HG03175 (cell line): ENCODE data around the gene CYP27B1.

Experiments used
- ATAC-seq: cut with Tn5 transposase; IDR thresholded peaks from one replicate; pipeline ENCODE4 v1.9.1; 2021; ENCODE audit warnings: mild to moderate bottlenecking, moderate library complexity; ENCODE audit not compliant: unreplicated experiment

CYP27B1 gene, protein sequence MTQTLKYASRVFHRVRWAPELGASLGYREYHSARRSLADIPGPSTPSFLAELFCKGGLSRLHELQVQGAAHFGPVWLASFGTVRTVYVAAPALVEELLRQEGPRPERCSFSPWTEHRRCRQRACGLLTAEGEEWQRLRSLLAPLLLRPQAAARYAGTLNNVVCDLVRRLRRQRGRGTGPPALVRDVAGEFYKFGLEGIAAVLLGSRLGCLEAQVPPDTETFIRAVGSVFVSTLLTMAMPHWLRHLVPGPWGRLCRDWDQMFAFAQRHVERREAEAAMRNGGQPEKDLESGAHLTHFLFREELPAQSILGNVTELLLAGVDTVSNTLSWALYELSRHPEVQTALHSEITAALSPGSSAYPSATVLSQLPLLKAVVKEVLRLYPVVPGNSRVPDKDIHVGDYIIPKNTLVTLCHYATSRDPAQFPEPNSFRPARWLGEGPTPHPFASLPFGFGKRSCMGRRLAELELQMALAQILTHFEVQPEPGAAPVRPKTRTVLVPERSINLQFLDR

DNA sequence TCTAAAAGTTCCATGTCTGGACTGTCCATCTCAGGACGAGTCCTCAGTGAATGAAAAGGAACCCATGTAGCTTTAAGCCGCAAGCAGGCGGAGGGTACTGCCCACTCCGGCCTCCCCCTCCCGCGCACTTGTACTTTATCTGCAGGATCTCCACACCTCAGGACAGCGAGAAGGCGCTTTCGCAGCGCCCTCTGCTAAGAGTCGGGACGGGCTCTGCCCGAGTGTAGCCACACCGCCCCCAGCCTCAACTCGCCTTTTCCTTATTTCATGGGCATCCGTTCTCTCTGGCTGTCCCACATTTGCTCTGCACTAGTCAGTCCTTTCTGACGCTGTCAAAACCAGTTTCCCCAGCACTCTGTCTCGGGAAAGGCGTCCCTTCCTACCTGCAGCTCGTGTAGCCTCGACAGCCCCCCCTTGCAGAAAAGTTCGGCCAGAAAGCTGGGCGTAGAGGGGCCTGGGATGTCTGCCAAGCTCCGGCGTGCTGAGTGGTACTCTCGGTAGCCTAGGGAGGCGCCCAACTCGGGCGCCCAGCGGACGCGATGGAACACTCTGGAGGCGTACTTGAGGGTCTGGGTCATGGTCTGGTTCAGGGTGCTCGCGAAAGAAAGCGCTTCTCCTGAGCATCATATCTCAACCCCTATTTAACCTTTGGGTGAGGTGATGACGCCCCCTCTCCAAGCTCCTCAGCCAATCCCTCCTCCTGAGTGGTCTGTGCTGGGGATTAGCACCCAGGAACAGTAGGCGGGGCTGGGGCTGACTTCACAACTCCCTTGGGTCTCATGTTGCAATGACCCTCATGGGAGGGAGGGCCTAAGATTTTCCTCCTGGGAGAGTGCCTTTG is at the start of gene CYP27B1:
TSS of gene CYP27B1 (minus strand) at position 615 of the 841 bp plus-strand sequence. CDS start at position 578, 37 bp downstream.
- ATAC-seq: no peak

DNA sequence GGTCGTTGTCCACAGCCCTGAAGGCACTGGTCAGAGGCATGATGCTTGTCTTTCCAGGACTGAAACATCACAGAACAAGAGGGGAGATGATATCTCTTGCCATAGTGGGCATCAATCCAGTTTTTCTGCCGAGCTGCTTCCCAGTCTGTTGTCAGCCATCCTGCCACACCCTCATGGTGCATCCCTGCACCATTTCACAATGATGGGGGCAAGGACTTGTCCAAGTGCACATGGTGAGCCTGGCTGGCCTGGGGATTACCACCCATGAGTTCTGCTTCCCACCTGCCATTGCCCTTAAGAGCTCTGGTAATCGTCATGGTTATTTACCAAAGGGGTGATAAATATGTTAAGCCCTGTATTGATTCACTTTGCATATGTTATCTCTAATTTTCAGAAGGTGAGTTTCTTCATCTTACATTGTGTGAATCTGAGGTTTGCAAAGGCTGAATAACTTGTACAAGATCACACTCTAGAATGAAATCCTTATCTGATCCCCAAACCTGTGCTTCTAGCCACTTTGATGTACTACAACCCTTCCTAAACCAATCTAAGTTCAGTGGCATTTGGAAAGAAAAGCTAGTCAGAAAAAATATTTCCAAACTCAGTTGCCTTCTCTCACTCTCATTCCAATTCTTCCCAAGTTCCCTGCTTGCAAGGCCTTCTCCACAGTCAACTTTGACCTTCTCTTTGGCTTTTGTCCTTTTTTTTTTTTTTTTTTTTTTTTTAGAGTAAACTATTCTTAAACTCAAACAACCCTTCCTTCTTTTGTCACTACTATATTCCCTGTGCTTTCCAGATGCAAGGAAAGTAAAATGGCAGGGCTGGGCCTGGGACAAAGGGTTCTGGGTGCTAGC is 49.4 kb upstream of the CYP27B1 start:
- ATAC-seq: no peak

DNA sequence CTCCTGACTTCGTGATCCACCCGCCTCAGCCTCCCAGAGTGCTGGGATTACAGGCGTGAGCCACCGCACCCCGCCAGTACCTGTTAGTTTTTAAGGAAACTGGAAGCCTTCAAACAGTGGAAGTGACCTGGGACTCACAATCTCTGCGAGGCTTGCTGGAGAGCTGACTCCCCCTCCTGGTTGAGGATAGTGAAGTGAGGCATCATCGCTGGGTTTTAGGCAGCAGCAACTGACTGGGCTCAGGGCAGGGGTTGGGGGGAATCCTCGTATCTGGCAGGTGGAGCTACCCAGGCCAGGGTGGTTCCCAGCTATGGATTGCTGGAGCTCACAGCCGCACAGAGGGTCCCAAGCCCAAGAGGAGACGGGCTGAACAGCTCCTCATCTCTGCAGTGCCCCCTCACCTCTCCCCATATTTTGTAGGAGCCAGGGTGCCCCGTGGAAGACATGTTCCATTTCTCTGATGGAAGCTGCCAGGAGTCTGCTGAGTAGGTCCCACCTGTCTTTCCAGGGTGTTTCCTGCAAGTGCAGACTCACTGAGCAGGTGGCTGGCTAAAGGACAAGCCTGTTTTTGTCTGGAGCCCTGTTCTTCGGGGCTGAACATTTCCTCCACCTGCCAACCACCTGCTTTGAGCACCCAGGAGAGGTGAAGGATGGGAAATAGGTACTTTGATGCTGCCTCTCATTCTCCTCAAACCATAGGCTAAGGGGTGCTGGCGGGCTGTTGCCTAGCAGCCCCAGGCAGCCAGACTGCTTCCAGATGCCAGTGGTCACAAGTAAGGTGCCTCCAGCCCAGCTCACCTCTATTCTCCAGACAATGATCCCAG is 48.5 kb upstream of the CYP27B1 start:
- ATAC-seq: no peak

DNA sequence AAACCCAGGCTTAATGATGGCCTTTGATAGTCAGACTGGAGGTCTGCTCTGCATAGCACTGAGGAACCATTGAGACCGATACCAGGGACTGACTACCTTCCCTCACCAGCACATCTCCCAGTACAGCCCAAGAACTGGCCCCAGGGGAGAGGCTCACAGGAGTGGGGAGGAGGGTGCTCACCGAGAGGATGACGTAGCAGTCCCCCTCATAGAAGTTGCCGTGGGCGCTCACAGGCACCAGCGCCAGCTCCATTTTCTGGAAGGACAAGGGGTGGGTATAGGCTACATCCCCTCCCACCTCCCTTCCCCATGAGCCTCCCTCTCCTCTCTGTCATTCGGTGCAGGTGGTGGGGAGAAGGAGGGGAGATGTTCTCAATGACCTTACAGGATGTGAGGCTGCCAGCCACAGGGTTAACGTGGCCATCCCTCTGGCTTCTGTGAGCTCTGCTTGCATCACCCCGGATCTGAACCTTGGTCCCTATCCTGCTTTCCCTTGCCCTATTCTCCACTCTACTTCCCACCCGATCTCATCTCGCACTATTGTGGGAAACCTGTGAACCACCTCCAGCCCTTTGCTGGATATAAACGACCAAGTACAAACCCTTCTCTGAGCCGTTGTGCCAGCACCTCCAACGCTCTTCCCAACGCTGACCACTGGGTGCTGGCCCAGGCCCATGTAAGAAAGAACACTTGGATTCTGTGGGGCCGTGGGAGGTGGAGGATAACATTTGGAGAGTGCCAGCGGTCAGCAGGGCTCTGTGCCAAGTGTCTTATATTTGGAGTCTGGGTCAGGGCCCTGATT is 47.3 kb upstream of the CYP27B1 start:
- no peak for ATAC-seq

DNA sequence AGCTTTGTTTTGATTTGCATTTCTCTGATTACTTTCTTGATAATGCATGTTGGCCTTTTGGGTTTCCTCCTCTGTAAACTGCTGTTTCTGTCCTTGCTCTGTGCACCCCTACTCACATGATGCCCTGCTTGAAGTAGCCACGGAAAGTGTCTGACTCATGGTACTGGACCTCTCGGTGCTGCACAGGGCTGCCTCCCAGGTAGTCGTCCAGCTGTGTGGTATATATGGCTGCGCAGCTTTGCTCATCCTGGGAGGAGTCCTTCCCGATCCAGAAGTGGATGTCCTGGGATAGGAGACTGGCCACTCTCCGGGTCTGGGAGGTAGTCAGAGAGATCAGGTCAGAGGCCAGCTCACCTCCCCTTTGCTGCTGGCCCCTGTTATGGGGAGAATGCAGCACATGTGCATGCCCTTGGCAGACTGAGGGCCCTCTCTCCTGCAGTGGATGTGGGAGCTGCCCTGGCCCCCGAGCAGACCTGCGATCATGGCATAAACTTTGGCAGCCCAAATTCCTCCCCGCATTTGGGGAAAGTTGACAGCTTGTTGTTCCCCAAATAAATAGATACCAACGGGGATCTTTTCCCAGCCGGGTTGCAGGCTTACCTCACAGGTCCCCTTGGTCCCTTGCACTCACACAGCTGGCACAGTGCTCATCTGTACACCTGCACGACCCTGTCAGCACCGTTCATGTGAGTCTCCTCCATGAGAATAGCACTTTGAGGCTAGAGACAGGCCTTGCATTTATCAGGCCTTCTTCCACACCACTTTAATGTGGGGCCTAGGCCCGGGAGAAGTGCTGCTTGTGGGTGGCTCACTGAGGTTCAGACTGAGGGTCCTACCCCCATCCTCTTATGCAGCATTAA is 46.5 kb upstream of the CYP27B1 start:
- no peak for ATAC-seq

DNA sequence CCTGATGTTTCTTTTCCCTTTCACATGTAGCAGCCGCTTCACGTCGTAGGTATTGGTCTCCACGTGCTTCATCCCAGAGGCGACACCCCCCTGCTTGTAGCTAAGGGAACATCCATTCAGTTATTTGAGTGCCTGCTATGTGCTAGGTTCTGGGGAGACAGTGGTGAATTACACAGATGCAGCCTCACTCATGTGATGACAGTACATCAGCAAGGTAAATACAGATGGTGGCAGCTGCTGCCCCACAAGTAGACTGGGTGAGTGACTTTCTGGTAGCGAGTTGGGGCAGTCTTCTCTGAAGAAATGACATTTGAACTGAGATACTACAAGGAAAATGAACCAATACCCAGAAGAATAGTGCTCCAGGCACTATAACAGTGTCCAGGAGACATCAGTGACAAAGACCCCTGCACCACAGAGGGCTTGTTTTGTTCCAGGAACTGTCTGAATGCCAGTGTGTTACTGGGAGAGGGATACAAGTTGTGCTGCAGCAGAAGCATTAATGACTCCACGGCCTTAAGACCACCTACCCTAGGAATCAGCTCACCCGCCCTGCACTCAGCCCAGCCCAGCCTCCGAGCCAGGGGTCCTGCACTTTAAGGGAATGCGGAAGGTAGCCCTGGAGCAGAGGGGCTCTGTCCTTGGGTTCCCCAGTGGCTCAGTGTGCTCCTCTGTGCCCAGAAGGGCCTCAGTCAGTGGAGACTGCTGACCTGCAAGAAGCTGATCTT is 44.3 kb upstream of the CYP27B1 start:
- no peak for ATAC-seq

DNA sequence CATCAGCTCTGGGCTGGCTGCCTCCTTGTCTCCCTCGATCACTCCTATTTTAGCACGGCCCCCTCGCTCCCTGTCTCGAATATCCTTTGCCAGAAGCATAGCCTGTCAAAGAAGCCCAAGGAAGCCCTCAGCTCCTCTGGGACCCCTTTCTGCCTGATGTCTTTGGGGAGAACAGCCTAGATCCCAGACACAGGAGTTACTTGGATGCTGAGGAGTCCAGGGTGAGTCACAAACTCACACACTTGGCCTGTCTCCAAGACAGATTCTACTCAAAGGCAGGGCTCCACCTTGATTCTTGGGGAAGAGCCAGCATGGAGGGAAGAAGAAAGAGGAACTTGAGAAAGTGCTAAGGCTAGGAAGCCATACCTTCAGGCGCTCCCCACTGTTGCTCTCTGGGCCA is 43.6 kb upstream of the CYP27B1 start:
- ATAC-seq: no peak

DNA sequence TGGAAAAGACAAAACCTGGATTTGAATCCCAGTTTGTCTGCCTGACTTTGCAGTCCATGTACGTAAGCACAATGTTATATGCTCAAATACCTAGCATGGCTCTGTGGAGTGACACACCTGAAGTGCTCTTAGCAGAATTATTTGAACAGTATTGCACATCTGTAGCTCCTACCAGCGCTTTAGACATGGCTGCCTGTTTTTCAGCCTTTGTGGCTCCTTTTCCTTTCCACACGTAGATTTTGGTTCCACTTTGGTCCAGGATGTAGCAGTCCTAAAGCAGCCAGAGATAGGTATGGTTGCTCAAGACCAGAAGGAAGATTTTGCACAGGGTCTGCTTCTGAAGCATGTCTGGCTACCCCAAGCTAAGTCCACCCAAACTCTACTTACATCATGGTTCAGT is 42.5 kb upstream of the CYP27B1 start:
- no peak for ATAC-seq

DNA sequence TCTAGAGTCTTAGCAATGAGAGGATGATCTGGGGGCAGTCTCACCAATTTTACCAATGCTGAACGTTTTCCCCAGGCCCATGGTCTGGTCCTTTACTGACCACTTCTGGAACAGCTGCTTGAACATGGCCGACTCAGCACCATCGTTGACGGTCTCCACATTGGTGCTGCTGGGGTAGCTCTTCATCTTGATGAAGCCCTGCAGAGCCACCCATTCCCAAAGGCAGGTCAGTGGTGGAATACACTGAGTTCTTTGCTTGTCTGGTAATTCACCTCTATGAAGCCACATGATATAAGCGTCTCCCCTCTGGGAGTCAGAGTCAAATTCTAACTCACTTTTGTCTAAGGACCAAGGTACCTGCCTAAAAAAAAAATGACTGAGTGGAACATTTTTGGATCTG is 41.5 kb upstream of the CYP27B1 start:
- ATAC-seq: no peak

DNA sequence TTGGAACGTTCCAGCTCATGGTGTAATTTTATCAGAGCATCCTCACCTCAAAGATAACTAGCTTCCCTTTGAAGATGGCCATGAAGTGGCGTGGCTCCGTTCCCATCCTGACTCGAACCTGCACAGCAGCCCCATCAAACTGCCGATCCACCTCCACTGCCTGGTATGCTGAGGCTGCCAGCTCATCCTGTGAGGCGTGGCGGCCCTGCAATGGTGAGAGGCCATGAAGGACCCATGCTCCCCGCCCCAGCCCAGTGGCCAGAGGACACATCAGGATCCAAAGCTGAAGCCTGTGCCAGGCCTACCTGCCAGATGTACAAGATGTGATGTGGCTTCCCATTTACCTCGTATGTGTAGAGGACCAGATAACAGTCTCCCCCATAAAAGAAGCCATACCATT is 40.4 kb upstream of the CYP27B1 start:
- no peak for ATAC-seq

DNA sequence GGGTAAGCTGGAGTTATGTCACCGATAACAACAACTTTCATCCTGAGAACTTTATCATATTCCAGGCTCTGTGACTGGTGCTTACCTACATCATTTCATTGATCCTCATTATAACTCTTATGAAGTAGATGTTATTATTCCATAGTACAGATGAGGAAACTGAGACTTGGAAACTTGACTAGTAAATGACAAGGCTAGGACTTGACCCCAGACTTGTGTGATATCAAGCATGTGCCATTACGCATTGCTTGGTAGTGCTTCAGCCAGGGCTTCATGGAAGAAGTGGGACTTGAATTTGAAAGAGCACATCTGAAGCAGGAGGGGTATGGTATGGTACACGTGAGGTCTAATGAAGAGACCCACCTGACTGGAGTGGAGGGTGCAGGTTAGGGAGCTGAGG is 39.8 kb upstream of the CYP27B1 start:
- no peak for ATAC-seq

DNA sequence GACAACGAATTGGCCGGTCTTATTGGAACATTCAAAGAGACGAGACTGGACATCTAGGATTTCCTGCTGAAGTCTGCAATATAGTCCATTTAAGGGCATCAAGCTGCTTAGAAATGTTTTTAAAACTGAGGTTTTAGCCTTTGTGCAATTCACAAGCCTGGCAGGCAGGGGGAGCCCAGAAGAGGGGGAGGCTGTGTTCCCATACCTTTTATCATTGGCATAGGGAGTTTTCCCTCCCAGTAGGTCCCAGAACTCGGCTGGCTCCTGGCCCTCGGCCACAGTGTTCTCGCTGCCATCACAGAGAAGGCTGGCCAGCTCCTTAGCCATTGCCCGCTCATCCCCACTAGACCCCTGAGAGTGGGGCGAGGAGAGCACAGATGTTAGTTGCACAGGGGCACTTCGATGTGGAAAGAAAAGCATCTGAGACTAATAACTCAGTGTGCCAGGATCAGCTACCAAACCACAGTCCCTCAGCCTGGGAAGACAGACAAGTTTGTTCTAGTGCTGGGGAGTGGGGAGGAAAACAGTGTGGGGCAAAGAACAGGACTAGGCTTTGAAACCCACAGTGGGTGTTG is 36.5 kb upstream of the CYP27B1 start:
- no peak for ATAC-seq

DNA sequence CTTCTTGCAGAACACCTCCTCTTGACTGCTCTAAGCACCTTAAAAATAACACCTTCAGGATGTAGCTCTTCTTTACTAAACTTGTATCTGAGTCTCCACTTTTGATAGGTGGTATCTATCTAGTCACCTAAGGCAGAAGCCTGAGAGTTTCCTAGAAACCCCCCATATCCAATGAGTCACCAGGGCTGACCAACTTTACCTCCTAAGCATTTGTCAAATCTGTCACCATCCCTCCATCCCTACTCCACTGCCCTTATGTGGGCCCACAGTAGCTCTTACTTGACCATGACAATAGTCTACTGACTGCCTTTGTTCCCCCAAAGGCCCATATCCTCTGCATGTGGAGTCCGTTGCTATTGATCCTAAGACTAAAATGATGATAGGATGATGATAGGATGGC is 35.7 kb upstream of the CYP27B1 start:
- no peak for ATAC-seq

DNA sequence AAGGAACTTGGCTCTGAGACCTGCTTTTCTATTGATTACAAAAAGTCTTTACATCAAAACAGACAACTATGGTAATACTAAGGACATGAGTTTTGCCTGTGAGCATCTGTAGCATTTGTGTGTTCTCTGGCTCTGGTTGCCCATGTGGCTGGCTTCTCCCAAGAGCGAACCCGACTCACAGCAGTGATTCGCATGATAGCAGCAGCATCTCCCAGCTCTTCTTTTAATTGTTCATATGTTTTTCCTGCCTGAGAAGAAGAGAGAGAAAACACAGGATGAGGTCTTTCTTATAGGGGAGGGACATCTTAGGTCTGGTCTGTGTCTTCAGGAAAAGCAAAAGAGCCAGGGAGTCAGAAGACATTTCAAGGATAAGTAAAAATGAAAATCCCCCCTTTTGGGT is 34.1 kb upstream of the CYP27B1 start:
- no peak for ATAC-seq

DNA sequence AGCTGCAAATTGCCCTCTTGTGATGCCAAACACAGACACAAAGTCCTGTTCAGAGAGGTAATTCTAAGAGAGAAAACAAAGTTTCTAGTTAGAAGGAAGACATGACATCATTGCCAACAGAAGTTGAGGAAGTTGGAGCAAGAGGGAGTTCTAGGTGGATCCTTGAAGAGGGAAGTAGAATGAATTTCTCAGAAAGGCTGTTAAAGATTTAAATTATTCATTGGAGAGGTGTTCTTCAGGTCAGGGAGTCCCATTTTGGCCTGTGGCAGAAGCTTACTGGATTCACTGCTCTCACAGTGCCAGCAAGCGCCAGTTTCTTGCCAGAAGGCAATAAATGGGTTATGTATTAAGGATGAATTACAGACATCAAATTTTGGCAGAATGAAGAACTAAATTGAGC is 31.1 kb upstream of the CYP27B1 start:
- no peak for ATAC-seq

DNA sequence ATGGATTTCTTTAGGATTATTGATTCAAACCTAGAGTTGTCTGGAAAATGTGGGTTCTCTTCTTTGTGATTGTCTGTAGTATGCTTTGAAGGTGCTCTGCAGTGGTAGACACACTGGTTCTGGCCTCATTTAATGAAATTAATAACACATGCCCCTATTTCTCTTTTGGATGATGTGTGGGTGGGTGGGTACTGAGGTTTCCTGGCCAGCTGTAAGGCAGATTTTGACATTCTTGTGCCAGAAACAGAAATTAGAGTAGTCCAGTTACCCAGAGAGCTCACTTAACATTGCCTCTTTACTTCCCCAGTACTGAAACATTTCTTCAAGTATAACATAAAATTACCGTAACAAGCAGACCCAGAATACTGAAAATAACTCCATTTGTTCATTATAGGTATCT is 30.1 kb upstream of the CYP27B1 start:
- ATAC-seq: no peak

DNA sequence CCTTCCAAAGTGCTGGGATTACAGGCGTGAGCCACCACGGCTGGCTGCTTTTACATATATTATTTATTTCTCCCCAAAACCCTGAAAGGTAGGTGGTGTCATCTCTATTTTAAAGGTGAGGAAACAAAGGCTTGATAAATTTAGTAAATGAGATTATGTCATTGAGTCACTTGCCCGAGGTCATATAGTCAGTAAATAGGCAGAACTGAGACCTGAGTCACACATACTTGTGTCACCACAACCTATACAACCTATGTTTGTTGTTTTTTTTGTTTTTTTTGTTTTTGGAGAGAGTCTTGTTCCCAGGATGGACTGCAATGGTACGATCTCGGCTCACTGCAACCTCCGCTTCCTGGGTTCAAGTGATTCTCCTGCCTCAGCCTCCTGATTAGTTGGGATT is 28.5 kb upstream of the CYP27B1 start:
- ATAC-seq: no peak
